ENCODE results near the gene DUSP3. TPM values are rescaled to one million over a fixed set of nuclear protein-coding genes. Genes with fewer than 3 reads are reported as not detected.

The DUSP3 gene
- total and polyA plus RNA-seq, 2 experiments from 2014 or later = 73.8 to 76.8 TPM

DNA sequence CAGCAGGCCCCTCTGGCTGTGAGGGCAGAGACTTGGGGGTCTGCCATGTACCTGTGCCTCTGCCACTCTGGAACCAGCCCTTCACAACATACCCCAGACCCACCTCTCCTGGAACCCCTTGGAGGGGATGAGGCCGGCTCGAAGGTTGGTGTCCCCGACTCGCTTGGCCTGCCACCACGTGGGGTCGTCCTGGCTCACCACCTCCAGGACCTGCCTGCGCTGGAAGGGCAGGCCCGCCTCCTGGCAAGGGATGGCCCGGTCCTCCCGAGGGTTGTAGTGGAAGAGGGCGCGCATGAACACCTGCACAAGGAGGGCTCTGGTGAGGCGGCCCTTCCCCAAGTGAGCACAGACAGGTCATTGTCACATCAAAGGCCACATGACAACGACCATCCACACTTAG is 42.0 kb upstream of the DUSP3 start:
- no peaks in the 10 kb centered on the region for H3K4me1 ChIP-seq (ENCODE audit: insufficient read depth)
- no peaks in the 10 kb centered on the region for H3K79me2 ChIP-seq
- H2AFZ ChIP-seq = no peak overlapping the region
- DNase-seq (ENCODE audit: low spot score) = no peak
- no peaks in the 10 kb centered on the region for H3K27me3 ChIP-seq
- no peak overlapping the region for H3K27ac ChIP-seq
- H3K9me2 ChIP-seq (replicated peaks; ENCODE audit: insufficient read depth) = no peaks in the 10 kb centered on the region
- no peaks in the 10 kb centered on the region for H3K9me3 ChIP-seq (ENCODE audit: low read depth)
- H3K36me3 ChIP-seq (replicated peaks; ENCODE audit: insufficient read depth, low read depth) = no peaks in the 10 kb centered on the region
- no peak overlapping the region for H3K4me2 ChIP-seq
- TF ChIP-seq CTCF (IDR thresholded peaks at IDR 0.05; ENCODE audit: poor library complexity) (no peak), EZH2 (IDR thresholded peaks at IDR 0.05; ENCODE audit: borderline replicate concordance) (no peak), EZH2phosphoT487 (IDR thresholded peaks at IDR 0.05; ENCODE audit: low read depth, severe bottlenecking, unreplicated experiment) (no peak)
- no peak overlapping the region for H3K4me3 ChIP-seq
- no peaks in the 10 kb centered on the region for H4K20me1 ChIP-seq (ENCODE audit: insufficient read depth, poor library complexity, severe bottlenecking)
- 90% methylated on average over 14 of the region's 14 CpGs for WGBS (ENCODE audit: low lambda C conversion rate, missing lambda C conversion rate)

- H3K9me2 ChIP-seq (replicated peaks; ENCODE audit: insufficient read depth) = no peaks in the 10 kb centered on the region
- H4K20me1 ChIP-seq (ENCODE audit: insufficient read depth, poor library complexity, severe bottlenecking) = no peaks in the 10 kb centered on the region
- WGBS (ENCODE audit: low lambda C conversion rate, missing lambda C conversion rate) = 98% methylated on average over 5 of the region's 5 CpGs
- H3K4me3 ChIP-seq = no peak overlapping the region
- H2AFZ ChIP-seq = no peak overlapping the region
- H3K27me3 ChIP-seq = no peaks in the 10 kb centered on the region
- H3K4me1 ChIP-seq (ENCODE audit: insufficient read depth) = peaks cover 3% of the 10 kb centered on the region
- TF ChIP-seq EZH2 (IDR thresholded peaks at IDR 0.05; ENCODE audit: borderline replicate concordance) (no peak), EZH2phosphoT487 (IDR thresholded peaks at IDR 0.05; ENCODE audit: low read depth, severe bottlenecking, unreplicated experiment) (no peak), CTCF (IDR thresholded peaks at IDR 0.05; ENCODE audit: poor library complexity) (no peak)
- H3K27ac ChIP-seq = no peak overlapping the region
- H3K9me3 ChIP-seq (ENCODE audit: low read depth) = no peaks in the 10 kb centered on the region
- H3K4me2 ChIP-seq = no peak overlapping the region
- no peaks in the 10 kb centered on the region for H3K79me2 ChIP-seq
- H3K36me3 ChIP-seq (replicated peaks; ENCODE audit: insufficient read depth, low read depth) = no peaks in the 10 kb centered on the region
- no peak for DNase-seq (ENCODE audit: low spot score)
Observed at GRCh38 chr17:43818966-43819365, 40.2 kb upstream of the DUSP3 start.

DNA sequence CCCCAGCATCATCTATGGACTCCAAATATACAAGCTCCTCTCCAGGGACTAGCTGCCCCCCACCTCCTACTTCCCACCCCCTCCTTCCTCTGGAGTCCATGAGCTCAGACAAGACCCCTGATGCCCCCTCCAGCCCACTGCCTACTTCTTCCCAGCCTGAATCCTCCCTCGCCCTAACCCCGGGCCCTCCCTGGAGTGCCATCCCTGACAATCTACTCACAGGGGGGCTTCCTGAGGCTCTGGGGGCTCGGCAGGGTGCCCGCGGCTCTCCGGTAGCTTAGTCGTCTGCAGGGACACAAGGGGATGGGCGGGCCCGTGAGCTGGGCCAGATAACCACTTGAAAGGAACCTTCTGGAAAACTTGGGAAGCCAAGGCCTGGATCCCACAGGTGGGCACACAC is 39.0 kb upstream of the DUSP3 start:
- H3K79me2 ChIP-seq = no peaks in the 10 kb centered on the region
- 92% methylated on average over 9 of the region's 9 CpGs for WGBS (ENCODE audit: low lambda C conversion rate, missing lambda C conversion rate)
- no peaks in the 10 kb centered on the region for H3K27me3 ChIP-seq
- peaks cover 3% of the 10 kb centered on the region for H3K4me1 ChIP-seq (ENCODE audit: insufficient read depth)
- DNase-seq (ENCODE audit: low spot score) = no peak
- no peak overlapping the region for H2AFZ ChIP-seq
- no peaks in the 10 kb centered on the region for H3K9me2 ChIP-seq (replicated peaks; ENCODE audit: insufficient read depth)
- no peak overlapping the region for H3K27ac ChIP-seq
- TF ChIP-seq CTCF (IDR thresholded peaks at IDR 0.05; ENCODE audit: poor library complexity) = no peak
- no peak for TF ChIP-seq EZH2 (IDR thresholded peaks at IDR 0.05; ENCODE audit: borderline replicate concordance)
- no peak for TF ChIP-seq EZH2phosphoT487 (IDR thresholded peaks at IDR 0.05; ENCODE audit: low read depth, severe bottlenecking, unreplicated experiment)
- H4K20me1 ChIP-seq (ENCODE audit: insufficient read depth, poor library complexity, severe bottlenecking) = no peaks in the 10 kb centered on the region
- no peaks in the 10 kb centered on the region for H3K36me3 ChIP-seq (replicated peaks; ENCODE audit: insufficient read depth, low read depth)
- no peak overlapping the region for H3K4me2 ChIP-seq
- H3K9me3 ChIP-seq (ENCODE audit: low read depth) = no peaks in the 10 kb centered on the region
- H3K4me3 ChIP-seq = no peak overlapping the region

Measured in hepatocyte (in vitro differentiated cells).